ENCODE data around the gene FBXO42.
A peak's percentile ranks its signal among the peaks of the same experiment; 100 is the strongest.
"Not testable (repeated sequence)": the region's sequence is repeated elsewhere in the genome, so short reads cannot be mapped to it uniquely, and the experiment has no call there.

FBXO42 gene

DNA sequence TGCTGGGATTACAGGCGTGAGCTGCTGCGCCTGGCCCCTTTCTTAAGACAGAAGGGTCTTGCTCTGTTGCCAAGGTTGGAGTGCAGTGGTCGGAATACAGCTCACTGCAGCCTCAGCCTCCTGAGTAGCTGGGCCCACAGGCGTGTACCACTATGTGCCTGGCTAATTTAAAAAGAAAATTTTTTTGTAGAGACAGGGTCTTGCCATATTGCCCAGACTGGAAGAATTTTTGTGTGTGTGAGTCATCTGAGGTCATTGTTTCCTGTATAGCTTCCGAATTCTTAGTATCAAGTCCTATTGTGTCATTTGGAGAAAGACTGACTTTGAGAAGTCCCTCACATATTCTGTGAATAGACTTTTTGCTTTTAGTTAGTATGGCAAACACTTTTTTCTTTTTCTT lies 19.4 kb upstream of the FBXO42 start:
- no peak for DNase-seq

- DNase-seq = no peak
These were observed 17.5 kb upstream of the FBXO42 start for GRCh38 chr1:16369821-16370220.

- no peak for DNase-seq
These were observed 15.9 kb upstream of the FBXO42 start for GRCh38 chr1:16367968-16368890.

DNA sequence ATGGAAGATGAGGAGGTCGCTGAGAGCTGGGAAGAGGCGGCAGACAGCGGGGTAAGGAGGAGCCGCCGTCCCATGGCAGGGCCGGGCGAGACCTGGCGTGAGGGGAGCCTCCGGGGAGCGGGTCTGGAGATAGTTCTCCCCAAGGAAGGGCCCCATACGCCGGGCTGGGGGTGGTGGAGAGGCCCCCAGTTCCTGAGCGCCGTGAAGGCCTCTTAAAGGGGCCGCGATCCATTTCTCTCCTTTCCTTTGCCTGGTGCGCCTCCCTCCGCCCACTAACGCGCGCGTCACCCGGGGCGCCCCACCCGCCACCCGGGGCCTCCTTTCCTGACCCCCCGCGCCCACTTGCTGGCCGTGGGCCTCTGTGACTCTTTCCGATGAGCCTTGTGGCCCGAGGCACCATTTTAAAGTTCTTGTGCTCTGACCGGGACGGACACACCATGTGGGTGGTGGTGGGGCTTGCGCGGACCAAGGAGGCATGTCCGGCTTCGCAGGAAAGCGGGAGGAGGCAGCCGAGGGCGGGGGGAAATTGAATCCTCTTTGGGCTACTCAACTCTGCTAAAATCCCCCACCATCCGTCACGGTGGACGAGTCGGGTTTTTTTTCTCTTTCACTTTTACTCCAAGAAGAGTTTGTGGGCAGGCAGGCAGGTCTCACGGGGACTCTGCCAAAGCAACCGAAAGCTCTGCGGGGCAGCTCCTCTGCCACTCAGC lies 15.1 kb upstream of the FBXO42 start:
- peak; percentile 94 for DNase-seq

DNA sequence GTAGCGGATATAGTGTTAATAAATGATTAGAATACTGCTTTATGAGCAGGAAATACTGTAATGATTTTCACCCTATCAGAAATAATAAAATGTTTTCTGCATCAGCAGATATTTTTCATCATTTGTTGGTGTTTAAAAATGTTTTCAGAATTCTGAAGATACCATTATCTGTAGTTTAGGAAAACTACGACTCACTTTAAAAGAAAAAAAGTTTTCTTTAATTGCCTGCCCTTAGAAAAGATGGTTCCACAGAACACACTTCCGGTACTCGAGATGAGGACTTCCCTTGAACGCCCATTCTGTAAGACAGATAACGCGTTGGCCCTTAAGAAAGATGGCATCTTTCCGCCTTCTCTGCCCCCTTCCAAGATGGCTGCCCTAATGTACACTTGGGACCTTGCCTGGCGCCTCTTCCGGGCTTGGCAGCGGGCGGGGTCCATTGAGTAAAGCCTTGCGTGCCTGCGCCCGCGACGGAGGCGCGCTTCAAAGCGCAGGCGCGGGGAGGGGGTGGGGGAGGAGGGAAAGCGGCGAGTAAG lies 14.5 kb upstream of the FBXO42 start, which contains the start of gene SZRD1:
TSS of gene SZRD1 (plus strand) at position 521 of the 536 bp plus-strand sequence. CDS start 16 bp downstream, outside the sequence.
- DNase-seq = peak; percentile 99

- not testable (repeated sequence) for DNase-seq
These were observed 12.8 kb upstream of the FBXO42 start for GRCh38 chr1:16365146-16365498.

DNA sequence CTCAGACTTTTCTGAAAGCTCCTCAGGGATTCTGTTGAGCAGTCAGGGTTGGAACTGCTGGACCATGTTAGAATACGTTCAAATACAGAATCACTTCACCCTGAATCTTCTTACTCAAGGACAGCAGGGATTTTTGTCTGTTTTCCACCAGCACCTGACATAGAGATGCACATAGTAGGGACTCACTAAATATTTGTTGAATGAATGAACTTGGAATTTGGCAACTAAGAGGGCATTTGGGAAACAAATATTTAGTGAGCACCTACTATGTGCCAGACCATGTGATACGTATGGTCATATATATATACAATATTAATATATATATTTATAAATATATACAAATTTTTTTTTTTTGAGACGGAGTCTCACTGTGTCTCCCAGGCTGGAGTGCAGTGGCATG lies 4.6 kb upstream of the FBXO42 start:
- DNase-seq = no peak

DNA sequence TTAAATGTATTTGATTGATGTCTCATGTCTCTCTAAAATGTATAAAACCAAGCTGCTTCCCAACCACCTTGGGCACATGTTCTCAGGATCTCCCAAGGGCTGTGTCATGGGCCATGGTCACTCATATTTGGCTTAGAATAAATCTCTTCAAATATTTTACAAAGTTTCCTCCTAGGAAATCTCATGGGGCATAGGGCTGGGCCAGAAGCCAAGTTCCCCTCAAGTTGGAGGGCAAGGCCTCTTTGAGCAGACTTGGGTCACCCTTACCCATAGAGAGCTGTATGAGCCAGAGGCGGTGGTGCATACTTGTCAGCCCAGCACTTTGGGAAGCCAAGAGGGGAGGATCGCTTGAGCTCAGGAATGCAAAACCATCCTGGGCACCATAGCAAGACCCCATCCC lies 2.3 kb upstream of the FBXO42 start:
- DNase-seq = no peak

GRCh38 chr1:16352842-16353535 lies 709 bp upstream of the FBXO42 start:
- DNase-seq = no peak

DNA sequence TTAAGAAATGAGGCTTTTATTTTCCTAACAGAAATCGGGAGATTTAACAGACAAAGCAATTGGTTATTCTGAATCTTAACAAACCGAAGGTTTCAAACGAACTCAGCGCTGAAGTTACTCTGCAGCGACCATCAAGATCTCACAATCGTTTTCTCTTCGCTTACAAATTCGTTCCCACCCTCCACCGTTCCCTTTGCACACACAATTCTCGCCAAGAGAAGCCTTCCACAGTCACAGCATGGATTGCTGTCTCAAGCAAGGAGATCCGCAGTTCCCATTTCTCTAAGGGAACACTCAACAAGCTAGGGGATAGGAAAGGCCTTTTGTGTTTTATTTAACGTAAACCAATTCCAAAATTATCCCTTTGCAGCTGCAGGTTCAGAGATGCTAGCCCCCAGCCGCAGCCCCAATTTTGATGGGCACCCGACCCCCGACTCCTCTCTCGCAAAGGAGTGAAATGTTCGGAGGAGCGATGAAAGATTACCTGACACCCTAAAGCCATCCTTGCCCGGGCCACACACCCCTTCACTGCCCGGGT lies 755 bp downstream of the FBXO42 start:
- no peak for DNase-seq

GRCh38 chr1:16349847-16350406 lies 2.4 kb downstream of the FBXO42 start:
- no peak for DNase-seq

DNA sequence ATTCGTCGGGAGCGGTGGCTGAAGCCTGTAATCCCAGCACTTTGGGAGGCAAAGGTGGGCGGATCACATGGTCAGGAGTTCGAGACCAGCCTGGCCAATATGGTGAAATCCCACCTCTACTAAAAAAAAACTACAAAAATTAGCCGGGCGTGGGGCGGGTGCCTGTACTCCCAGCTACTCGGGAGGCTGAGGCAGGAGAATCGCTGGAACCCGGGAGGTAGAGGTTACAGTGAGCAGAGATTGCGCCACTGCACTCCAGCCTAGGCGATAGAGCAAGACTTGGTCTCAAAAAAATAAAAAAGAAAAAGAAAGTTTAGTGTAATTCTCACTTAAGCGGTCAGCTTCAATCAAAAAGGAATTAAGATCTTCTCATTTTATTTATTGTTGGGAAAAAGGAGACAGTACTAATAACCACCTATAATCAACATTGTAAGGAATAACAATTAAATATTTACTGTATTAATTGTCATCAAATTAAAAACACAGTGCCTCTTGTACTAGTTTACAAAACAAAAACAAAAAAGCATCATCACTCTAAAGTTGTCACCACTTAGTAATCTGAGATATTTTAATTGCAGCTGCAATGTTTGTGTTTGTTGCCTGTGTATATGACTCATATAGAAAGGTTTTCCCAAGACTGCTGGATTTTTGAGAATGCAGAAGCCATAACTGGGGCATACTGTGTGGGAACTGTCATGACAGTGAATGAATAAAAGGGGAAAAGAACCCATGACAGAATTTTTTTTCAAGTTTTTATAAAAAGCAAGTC lies 3.7 kb downstream of the FBXO42 start:
- DNase-seq = no peak

- DNase-seq = not testable (repeated sequence)
These were observed 9.0 kb downstream of the FBXO42 start for GRCh38 chr1:16343276-16343675.

GRCh38 chr1:16342331-16343062 lies 9.8 kb downstream of the FBXO42 start:
- no peak for DNase-seq

DNA sequence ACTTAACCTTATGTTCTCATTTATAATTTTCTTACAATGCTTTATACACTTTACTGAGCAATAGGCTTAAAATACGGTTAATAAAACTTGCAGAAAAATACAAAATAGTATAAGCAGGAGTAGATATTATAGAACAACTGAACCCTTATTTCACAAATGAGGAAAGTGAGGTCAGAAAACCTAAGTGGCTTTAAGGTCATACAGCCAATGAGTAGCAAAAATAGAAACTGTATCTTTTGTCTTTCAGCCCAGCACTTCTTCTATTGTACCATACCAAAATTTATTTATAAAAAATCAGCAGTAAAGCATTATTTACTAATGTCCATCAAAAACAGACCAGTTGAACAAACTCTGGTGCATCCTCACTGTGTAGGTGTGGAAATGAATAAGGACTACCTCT lies 11.6 kb downstream of the FBXO42 start:
- DNase-seq = no peak

- DNase-seq = no peak
These were observed 13.3 kb downstream of the FBXO42 start for GRCh38 chr1:16338961-16339360.

DNA sequence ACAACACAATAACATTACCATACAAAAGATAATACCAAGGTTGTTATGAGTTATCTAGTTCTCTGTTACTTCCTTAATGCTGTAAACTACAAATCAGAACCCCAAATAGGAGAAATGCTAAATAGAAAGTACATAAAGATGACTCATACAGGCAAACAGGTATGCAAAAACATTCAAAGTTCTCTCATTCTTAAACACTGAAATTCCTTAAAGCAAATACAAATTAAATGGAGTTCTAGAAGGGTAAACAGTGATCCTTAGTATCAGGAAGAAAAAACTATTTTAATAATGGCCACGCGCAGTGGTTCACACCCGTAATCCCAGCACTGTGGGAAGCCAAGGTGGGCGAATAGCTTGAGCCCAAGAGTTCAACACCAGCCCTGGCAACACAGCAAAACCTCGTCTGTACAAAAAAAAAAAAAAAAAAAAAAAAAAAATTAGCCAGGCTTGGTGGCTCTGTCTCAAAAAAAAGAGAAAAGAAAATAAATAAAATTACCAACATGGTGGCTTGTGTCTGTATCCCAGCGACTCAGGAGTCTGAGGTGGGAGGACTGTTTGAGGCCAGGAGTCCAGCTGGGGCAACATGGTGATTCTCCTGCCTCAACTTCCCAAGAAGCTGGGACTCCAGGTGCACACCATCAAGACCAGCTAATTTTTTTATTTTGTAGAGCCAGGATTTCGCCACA lies 17.5 kb downstream of the FBXO42 start:
- no peak for DNase-seq

- DNase-seq = no peak
These were observed 25.4 kb downstream of the FBXO42 start for GRCh38 chr1:16326833-16327404.

GRCh38 chr1:16324456-16324890 lies 27.8 kb downstream of the FBXO42 start:
- DNase-seq = no peak
